Chondrocyte (in vitro differentiated cells): Measurements from ENCODE around the gene TANC2. TPM values are rescaled to one million over a fixed set of nuclear protein-coding genes. Genes with fewer than 3 reads are reported as not detected.
A peak's percentile ranks its signal among the peaks of the same experiment; 100 is the strongest.

Source experiments
- DNase-seq: peaks from one replicate; pipeline ENCODE4 v3.0.0; 2021; ENCODE audit warnings: mixed read lengths, low spot score
- H3K27ac Mint-ChIP-seq: one replicate; pipeline ENCODE4 v1.8.0; 2021; ENCODE audit warnings: mild to moderate bottlenecking, moderate library complexity, mixed read lengths; ENCODE audit not compliant: unreplicated experiment
- H3K27me3 Mint-ChIP-seq: 2 replicates; pipeline ENCODE4 v1.8.0; 2021; ENCODE audit warnings: low read depth, mixed read lengths
- H3K36me3 Mint-ChIP-seq: 2 replicates; pipeline ENCODE4 v1.8.0; 2021; ENCODE audit warnings: low read depth, mixed read lengths
- H3K4me1 Mint-ChIP-seq: 2 replicates; pipeline ENCODE4 v1.8.0; 2021; ENCODE audit warnings: low read depth, mild to moderate bottlenecking, mixed read lengths
- H3K4me3 Mint-ChIP-seq: one replicate; pipeline ENCODE4 v1.8.0; 2021; ENCODE audit warnings: mild to moderate bottlenecking, moderate library complexity, mixed read lengths; ENCODE audit not compliant: unreplicated experiment
- H3K9me3 Mint-ChIP-seq: 2 replicates; pipeline ENCODE4 v1.8.0; 2021; ENCODE audit warnings: low read depth, mixed read lengths
- long read RNA-seq: library from polyadenylated mRNA; stranded (forward); transcript quantifications from one replicate; pipeline ENCODE4 v2.0.0, GENCODE V29; 2021
- total RNA-seq: library from RNA; stranded (reverse); gene quantifications from 3 replicates; pipeline ENCODE4 v1.2.1, GENCODE V29; 2021
- TF ChIP-seq, protein P1 (sequence below): fragments of 200-600 bp; sonication (generic); IDR thresholded peaks from 2 replicates; pipeline ENCODE4 v1.5.0; 2021; ENCODE audit warnings: antibody characterized with exemption, mild to moderate bottlenecking, moderate library complexity

Gene TANC2
- total RNA-seq = 52.1 to 55.7 TPM (median 55.3 TPM) in 3 replicates
- long read RNA-seq, partial matches to known transcripts = 6 of 8 reads
- long read RNA-seq, other reads (novel, unspliced or antisense) = 2 of 8 reads

DNA sequence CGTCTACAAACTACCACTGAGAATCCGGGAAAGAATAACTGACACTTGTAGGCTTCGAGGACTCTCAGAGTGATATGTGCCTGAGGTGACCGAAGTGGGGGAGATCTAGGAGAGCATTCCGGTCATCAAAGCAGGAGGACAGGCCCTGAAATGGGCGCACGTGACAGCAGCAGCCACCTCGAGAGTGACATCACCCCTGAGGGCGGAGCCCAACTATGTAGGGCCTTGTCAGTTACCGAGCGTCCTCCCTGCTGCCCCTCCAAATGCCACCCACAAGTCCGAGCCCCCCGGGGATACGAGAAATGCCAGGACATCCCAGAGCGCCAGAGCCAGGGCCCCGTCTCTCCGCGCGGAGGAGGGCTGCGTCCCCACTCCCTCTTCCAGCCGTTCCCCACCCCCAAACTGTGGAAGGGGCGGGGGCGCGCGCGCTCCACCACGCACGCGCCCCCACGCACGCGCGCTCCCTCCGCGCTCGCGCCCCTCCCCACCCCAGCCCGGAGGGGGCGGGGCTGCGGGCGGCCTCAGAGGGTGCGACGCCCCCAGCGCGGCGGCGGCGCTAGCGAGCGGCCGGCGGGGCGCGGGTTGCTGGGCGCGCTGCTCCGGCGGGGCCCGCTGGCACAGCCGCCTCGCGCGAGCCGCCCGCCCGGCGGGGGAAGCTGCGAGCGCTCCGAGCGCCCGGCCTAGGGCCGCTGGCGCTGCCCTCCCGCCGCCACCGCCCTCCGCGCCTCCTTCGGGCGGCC, at the start of gene TANC2:
Gene TANC2 (plus strand): TSS at position 550 of the 740 bp plus-strand sequence. CDS start 43,325 bp downstream, outside the sequence.
- TF ChIP-seq, protein P1, sequence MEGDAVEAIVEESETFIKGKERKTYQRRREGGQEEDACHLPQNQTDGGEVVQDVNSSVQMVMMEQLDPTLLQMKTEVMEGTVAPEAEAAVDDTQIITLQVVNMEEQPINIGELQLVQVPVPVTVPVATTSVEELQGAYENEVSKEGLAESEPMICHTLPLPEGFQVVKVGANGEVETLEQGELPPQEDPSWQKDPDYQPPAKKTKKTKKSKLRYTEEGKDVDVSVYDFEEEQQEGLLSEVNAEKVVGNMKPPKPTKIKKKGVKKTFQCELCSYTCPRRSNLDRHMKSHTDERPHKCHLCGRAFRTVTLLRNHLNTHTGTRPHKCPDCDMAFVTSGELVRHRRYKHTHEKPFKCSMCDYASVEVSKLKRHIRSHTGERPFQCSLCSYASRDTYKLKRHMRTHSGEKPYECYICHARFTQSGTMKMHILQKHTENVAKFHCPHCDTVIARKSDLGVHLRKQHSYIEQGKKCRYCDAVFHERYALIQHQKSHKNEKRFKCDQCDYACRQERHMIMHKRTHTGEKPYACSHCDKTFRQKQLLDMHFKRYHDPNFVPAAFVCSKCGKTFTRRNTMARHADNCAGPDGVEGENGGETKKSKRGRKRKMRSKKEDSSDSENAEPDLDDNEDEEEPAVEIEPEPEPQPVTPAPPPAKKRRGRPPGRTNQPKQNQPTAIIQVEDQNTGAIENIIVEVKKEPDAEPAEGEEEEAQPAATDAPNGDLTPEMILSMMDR = no peak
- Mint-ChIP-seq H3K27ac (peak within 1 kb of the TSS; percentile 89), H3K4me3 (peak within 1 kb of the TSS; percentile 86), H3K9me3 (no peaks in the 10 kb centered on the region), H3K27me3 (no peaks in the 10 kb centered on the region), H3K36me3 (no peaks in the 10 kb centered on the region), H3K4me1 (peaks cover 34% of the 10 kb centered on the region)
- DNase-seq = peak; percentile 93

DNA sequence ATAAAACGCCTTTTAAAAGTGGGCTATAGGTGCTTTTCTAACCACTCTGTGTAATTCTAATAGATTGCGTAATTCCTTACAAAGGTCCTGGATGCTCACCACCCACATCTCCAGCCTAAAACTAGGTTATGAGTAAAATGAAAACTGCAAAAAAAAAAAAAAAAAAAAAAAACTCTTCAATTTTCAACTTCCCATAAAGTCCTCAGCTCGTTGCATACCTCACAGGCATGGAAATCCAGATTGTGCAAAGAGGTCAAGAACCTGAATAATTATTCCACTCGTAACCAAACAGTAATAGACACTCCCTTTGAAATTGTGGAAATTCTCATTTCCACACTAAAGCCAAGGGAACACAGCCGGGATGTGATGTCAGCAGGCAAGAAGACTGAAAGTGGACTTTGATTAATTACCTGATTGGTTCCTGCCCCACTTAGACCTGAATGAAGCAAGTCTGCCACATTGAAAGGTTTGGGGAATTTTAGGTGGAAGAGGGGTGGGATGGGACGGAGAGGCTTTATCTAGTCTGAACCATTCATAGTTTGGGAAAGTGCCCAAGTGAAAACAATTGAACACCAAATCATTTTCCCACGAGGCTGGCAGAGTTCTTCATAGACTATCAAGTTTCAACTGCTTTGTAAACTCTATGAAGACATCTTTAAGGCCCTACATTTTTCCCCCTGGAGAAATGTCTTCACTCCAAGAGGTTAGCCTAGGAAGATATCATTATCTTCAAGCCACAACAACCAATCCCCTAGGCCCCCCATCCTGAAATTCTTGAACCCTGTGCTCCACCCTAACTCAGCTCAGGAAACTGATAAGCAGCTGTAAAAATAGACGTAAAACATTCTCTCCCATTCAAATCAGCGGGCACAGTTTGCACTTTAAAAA, 49.1 kb upstream of the TANC2 start:
- TF ChIP-seq, protein P1 = no peak
- Mint-ChIP-seq H3K27me3 (no peaks in the 10 kb centered on the region), H3K4me1 (peaks cover 15% of the 10 kb centered on the region), H3K27ac (no peak overlapping the region), H3K9me3 (peaks cover 6% of the 10 kb centered on the region), H3K4me3 (no peak overlapping the region), H3K36me3 (peaks cover 2% of the 10 kb centered on the region)
- no peak for DNase-seq

DNA sequence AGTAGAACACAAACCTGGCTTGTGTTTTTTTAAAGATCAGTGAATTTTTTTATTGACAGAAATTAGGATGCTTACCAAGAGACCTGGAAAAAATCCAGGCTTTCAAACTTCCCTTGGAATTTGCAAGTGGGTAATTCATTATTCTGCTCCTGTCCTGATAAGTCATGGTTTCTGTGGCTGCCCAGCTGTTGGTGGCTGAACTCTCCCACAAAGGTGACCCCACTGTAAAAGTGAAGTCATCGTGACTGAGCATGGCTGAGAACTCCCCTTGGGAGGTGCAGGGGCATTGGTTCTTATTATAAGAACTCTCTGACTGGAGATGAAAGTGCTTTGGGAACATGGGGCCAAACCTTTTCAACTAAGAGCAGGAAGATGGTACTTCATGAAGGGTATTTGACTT, 46.6 kb upstream of the TANC2 start:
- Mint-ChIP-seq H3K27ac (peak overlapping the region; percentile 58), H3K4me1 (peaks cover 15% of the 10 kb centered on the region), H3K4me3 (no peak overlapping the region), H3K9me3 (no peaks in the 10 kb centered on the region), H3K36me3 (no peaks in the 10 kb centered on the region), H3K27me3 (no peaks in the 10 kb centered on the region)
- DNase-seq = no peak
- TF ChIP-seq, protein P1 = no peak

DNA sequence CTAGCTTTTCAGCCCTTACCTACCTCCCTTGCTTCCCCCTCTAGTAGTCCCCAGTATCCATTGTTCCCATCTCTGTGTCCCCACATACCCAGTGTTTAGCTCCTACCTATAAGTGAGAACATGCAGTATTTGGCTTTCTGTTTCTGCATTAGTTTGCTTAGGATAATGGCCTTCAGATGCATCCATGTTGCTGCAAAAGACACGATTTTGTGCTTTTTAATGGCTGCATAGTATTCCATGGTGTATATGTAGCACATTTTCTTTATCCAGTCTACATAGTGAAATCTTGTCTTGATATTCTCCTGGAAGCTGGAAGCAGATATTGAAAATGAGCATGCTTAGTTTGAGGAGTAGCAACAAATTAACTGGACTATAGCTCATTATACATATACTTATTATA, 45.7 kb upstream of the TANC2 start:
- no peak overlapping the region for H3K27ac Mint-ChIP-seq
- H3K4me1 Mint-ChIP-seq = peaks cover 15% of the 10 kb centered on the region
- no peaks in the 10 kb centered on the region for H3K9me3 Mint-ChIP-seq
- H3K4me3 Mint-ChIP-seq = no peak overlapping the region
- no peaks in the 10 kb centered on the region for H3K36me3 Mint-ChIP-seq
- TF ChIP-seq, protein P1 = no peak
- H3K27me3 Mint-ChIP-seq = no peaks in the 10 kb centered on the region
- DNase-seq = no peak

DNA sequence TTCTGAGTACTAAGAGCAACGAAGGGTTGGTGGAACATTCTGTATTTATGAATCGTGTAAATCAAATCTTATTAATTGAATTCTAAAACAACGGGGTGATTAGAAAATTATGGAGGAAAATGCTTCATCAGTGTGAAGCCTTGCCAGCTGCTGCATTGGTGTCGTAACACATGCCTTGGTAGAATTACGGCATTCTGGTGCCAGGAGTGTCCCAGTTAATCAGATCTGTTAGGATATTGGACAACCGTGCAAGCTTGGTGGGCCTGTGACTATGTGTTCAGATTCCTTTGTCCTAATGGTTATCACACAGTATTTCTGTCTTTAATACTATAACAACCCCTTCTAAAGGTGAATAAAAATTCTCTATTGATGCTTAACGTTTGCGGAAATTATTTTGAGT, 44.2 kb upstream of the TANC2 start:
- Mint-ChIP-seq H3K36me3 (no peaks in the 10 kb centered on the region), H3K27ac (no peak overlapping the region), H3K4me1 (peaks cover 13% of the 10 kb centered on the region), H3K27me3 (no peaks in the 10 kb centered on the region), H3K9me3 (no peaks in the 10 kb centered on the region), H3K4me3 (no peak overlapping the region)
- no peak for DNase-seq
- TF ChIP-seq, protein P1 = no peak
